Measurements from ENCODE around the gene ZBTB17. TPM values are rescaled to one million over a fixed set of nuclear protein-coding genes. Genes with fewer than 3 reads are reported as not detected.
A peak's percentile ranks its signal among the peaks of the same experiment; 100 is the strongest.

Gene ZBTB17
- total RNA-seq, 1 experiment from 2014 or later: 44.2 TPM

DNA sequence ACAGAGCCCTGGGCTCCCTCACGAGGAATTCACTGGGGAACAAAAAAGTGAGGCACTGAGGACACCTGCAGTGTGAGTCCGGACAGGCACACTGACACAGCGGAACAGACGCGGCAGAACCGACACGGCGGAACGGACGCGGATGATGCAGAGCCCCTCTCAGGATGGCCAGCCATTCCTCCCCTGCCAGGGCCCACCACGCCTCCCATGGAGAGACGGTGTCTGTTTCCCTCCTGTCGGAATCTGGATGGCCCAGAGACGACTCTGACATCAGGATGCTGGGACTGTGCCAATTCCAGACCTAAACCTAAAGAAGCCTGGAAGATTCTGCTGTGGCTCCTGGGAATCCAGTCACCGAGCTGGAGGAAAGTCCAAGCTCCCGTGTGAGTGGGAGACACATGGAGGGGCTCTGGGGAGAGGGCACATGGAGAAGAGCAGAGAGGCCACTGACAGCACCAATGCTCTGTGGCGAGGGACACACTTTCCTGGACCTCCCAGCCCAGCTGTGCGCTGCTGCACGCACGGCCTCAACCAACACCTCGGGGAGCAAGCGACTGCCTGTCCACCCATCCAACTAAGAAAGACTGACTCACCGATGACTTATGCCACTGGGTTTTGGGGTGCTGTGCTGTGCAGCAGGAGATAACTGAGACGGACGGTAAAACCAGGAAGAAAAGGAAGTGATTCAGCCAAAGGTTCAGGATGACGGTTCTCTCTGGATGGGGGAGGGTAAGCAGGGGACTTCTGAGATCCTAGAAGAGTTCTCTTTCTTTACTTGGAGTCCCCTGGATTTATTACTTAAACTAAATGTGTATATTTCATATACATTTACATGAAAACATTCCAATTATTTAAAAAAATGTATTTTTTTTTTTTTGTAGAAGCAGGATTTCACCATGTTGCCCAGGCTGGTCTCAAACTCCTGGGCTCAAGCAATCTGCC, 23.3 kb downstream of the ZBTB17 start:
- H3K9ac ChIP-seq (ENCODE audit: low read length): peak overlapping the region; percentile 16; the same call in 1 of the 2 replicates
- H3K4me1 ChIP-seq (ENCODE audit: insufficient read depth, low read length): peaks cover 35% of the 10 kb centered on the region
- TF ChIP-seq EZH2phosphoT487 (IDR thresholded peaks at IDR 0.05; ENCODE audit: borderline replicate concordance, low read length) (no peak), EZH2 (IDR thresholded peaks at IDR 0.05; ENCODE audit: low read length, unreplicated experiment) (no peak)
- TF ChIP-seq, protein P1, sequence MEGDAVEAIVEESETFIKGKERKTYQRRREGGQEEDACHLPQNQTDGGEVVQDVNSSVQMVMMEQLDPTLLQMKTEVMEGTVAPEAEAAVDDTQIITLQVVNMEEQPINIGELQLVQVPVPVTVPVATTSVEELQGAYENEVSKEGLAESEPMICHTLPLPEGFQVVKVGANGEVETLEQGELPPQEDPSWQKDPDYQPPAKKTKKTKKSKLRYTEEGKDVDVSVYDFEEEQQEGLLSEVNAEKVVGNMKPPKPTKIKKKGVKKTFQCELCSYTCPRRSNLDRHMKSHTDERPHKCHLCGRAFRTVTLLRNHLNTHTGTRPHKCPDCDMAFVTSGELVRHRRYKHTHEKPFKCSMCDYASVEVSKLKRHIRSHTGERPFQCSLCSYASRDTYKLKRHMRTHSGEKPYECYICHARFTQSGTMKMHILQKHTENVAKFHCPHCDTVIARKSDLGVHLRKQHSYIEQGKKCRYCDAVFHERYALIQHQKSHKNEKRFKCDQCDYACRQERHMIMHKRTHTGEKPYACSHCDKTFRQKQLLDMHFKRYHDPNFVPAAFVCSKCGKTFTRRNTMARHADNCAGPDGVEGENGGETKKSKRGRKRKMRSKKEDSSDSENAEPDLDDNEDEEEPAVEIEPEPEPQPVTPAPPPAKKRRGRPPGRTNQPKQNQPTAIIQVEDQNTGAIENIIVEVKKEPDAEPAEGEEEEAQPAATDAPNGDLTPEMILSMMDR (conservative IDR thresholded peaks at IDR 0.05; ENCODE audit: low read depth, low read length): no peak
- H3F3A ChIP-seq (ENCODE audit: low read length, unreplicated experiment): no peaks in the 10 kb centered on the region
- ChIA-PET POLR2A (ENCODE audit: unreplicated experiment) (no interaction called here), CTCF (no interaction called here)
- BruUV-seq (replicated peaks): no TSS peak
- peak overlapping the region; percentile 14; the same call in 1 of the 2 replicates for H3K4me3 ChIP-seq (ENCODE audit: low read length)
- H3K79me2 ChIP-seq (ENCODE audit: low read length): peaks cover 77% of the 10 kb centered on the region
- H3K4me2 ChIP-seq (ENCODE audit: low read length): peak overlapping the region; percentile 73
- DNase-seq (peak; percentile 91), ATAC-seq (peak; percentile 84)
- peak overlapping the region; percentile 83 for H3K27ac ChIP-seq (ENCODE audit: low read length)
- intact Hi-C loops (cut with micrococcal nuclease): no loop called here
- H3K9me2 ChIP-seq (replicated peaks; ENCODE audit: low read length): no peaks in the 10 kb centered on the region
- no peaks in the 10 kb centered on the region for H3K9me3 ChIP-seq (ENCODE audit: low read length)
- peaks cover 3% of the 10 kb centered on the region; the same call in 1 of the 2 replicates for H3K36me3 ChIP-seq (ENCODE audit: low read depth, low read length)
- no peaks in the 10 kb centered on the region for H4K20me1 ChIP-seq (ENCODE audit: low read length)
- no peaks in the 10 kb centered on the region for H3K27me3 ChIP-seq (ENCODE audit: low read length)
- H2AFZ ChIP-seq (ENCODE audit: low read length): no peak overlapping the region

DNA sequence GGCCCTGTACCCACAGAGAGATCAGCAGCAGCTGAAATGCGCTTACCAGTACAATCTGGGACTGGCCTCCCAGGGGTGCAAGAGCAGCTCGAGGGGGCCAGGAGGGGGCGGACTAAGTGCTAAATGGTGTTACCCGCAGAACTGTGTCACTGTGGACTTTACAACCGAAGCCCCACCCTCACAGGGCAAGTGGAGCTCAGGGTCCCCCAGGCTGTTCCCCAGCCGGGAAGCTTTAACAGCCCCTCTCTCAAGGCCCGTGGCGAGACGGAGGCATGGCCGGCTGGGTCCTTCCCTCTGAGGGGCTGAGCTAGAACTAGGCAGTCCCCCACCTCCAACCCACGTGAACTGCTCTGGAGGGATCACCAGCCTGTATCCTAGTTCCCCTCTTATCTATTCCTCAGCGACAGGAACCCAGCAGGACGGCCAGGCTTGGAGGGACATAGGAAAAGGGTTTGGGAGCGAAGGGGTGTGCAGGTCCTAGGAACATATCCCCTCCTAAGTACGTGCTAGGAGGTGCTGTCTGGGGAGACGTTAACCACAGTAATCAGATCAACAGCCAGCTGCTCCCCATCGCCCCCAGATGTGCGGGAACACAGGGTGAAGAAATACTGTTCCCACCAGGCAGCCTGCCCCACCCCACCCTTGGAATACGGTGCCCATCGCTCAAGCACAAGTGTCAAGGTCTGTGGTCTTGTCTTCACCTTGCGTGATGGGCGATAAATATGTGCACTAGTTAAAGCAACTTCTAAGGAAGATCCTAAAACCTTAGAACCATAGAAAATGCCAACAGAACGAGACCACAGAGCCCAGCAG, 24.4 kb downstream of the ZBTB17 start:
- TF ChIP-seq EZH2 (IDR thresholded peaks at IDR 0.05; ENCODE audit: low read length, unreplicated experiment): no peak
- TF ChIP-seq EZH2phosphoT487 (IDR thresholded peaks at IDR 0.05; ENCODE audit: borderline replicate concordance, low read length): no peak
- TF ChIP-seq, protein P1 (conservative IDR thresholded peaks at IDR 0.05; ENCODE audit: low read depth, low read length): no peak
- intact Hi-C loops (cut with micrococcal nuclease): no loop called here

More for the DNA sequence above, 24.4 kb downstream of the ZBTB17 start:
- H3K4me2 ChIP-seq (ENCODE audit: low read length): peak overlapping the region; percentile 73
- CTCF ChIA-PET: no interaction called here
- H3K9me3 ChIP-seq (ENCODE audit: low read length): no peaks in the 10 kb centered on the region
- BruUV-seq (replicated peaks): no TSS peak
- no peak overlapping the region for H3K9ac ChIP-seq (ENCODE audit: low read length)
- H3K79me2 ChIP-seq (ENCODE audit: low read length): peaks cover 72% of the 10 kb centered on the region
- peak overlapping the region; percentile 83; the same call in 1 of the 2 replicates for H3K27ac ChIP-seq (ENCODE audit: low read length)
- H3K4me1 ChIP-seq (ENCODE audit: insufficient read depth, low read length): peaks cover 35% of the 10 kb centered on the region
- H4K20me1 ChIP-seq (ENCODE audit: low read length): no peaks in the 10 kb centered on the region
- DNase-seq (no peak), ATAC-seq (no peak)
- peaks cover 4% of the 10 kb centered on the region; the same call in 1 of the 2 replicates for H3K36me3 ChIP-seq (ENCODE audit: low read depth, low read length)
- no peak overlapping the region for H3K4me3 ChIP-seq (ENCODE audit: low read length)
- POLR2A ChIA-PET (ENCODE audit: unreplicated experiment): no interaction called here
- no peaks in the 10 kb centered on the region for H3F3A ChIP-seq (ENCODE audit: low read length, unreplicated experiment)
- no peaks in the 10 kb centered on the region for H3K27me3 ChIP-seq (ENCODE audit: low read length)
- no peak overlapping the region for H2AFZ ChIP-seq (ENCODE audit: low read length)
- H3K9me2 ChIP-seq (replicated peaks; ENCODE audit: low read length): no peaks in the 10 kb centered on the region

All from PC-3 (cell line).